Activated naive CD8-positive, alpha-beta T cell treated with anti-CD3 and anti-CD28 coated beads, Interleukin-2, amount 50 U/mL, for 16 hours (primary cell): ENCODE measurements around the gene TK1.
"Not testable (repeated sequence)": the region's sequence is repeated elsewhere in the genome, so short reads cannot be mapped to it uniquely, and the experiment has no call there.

Experiments
- DNase-seq: peaks from one replicate; pipeline ENCODE4 v3.0.0-alpha.2; 2020; ENCODE audit warnings: low read depth, low spot score

The TK1 gene, protein sequence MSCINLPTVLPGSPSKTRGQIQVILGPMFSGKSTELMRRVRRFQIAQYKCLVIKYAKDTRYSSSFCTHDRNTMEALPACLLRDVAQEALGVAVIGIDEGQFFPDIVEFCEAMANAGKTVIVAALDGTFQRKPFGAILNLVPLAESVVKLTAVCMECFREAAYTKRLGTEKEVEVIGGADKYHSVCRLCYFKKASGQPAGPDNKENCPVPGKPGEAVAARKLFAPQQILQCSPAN

GRCh38 chr17:78186692-78187595 lies at the start of gene TK1, which contains the start of gene AFMID:
TK1 (minus strand) TSS chr17:78187052; CDS start chr17:78186994, 58 bp downstream.
AFMID (plus strand) TSS chr17:78187362; CDS start chr17:78187371, 9 bp downstream.
- DNase-seq = peak; percentile 60

- no peak for DNase-seq
These were observed 49.0 kb upstream of the TK1 start for GRCh38 chr17:78235885-78236284.

GRCh38 chr17:78235022-78235421 lies 48.2 kb upstream of the TK1 start:
- DNase-seq = not testable (repeated sequence)

GRCh38 chr17:78234261-78234865 lies 47.5 kb upstream of the TK1 start:
- DNase-seq = no peak

GRCh38 chr17:78233678-78234077 lies 46.8 kb upstream of the TK1 start:
- no peak for DNase-seq

- DNase-seq = no peak
These were observed 46.0 kb upstream of the TK1 start for GRCh38 chr17:78232859-78233173.

DNA sequence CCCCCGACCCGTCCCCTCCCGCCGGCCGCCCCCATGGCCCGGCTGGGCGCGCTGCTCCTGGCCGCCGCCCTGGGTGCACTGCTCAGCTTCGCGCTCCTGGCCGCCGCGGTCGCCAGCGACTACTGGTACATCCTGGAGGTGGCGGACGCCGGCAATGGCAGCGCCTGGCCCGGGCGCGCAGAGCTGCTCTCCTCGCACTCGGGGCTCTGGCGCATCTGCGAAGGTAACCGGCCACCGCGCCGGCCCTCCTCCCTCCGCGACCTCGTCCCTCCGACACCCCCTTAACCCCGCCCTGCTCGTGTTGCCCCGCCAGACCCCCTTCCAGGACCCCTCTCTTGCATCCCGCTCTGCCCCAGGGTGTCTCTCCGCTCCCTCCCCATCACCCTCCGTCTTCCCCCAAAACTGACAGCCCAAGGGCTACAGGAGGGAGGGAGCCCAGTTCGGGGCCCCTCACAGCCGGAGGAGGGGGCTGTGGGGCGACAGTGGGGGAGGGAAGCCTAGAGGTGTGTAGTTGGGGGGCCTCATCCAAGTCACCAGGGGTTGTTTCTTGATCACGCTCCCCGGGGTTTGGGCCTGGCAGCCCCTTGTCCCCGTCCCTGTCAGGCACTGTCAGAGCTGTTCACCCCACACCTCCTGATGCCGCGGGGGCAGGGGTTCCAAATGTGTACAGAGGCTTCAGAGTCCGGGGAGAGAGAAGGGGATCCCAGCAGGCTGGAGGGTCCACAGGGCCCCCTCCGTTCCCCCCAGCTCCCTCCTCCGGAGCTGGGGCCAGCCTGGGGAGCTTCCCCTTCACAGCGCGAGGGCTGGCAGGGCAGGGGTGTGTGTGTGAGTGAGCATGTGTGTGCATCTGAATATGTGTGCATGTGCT lies 45.4 kb upstream of the TK1 start:
- no peak for DNase-seq

DNA sequence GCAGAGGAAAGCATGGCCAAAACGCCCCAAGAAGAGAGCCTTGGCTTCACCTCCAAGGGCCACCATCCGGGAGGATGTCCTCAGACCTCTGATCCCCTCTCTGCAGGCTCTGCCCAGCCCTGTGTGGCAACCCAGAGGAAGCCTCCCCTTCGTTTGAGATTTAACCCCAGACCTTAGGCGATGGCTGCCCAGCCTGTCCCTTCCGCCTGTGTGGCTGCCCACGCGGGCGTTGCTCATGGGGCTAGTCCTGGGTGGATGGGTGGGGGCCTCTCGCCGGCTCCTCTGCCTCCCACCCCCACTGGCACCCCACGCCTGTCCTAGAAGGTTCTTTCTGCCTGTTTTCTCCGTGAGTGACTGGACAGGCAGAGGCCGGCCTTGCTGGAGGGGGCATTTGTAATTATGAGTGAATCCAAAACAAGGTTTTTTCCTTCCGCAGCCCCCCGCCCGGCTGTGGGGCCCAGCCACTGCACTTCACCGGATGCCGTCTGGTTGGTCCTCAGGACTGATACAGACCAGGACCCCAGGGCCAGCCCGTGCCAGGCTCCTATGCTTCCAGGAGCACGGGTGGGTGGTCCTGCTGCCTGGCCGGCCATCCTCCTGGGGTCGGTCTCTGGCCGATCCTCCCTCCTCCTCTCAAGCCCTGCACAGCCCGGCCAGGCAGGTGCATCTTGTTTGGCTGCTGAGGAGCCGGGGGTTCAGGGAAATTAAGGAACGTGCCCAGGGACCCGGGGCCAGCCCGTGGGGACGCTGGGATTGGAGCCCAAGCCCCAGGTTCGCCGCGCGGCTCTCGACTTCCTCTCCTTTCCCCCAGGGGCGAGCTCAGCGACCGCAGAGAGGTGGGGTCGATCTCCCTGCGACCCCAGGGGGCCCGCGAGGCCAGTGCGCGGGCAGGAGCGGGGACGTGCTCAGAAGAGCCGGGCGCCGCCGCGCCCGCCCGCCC lies 44.4 kb upstream of the TK1 start, which contains the start of gene TMEM235:
TSS of gene TMEM235 (plus strand) at position 636 of the 940 bp plus-strand sequence. CDS start 393 bp downstream, outside the sequence.
- DNase-seq = no peak

DNA sequence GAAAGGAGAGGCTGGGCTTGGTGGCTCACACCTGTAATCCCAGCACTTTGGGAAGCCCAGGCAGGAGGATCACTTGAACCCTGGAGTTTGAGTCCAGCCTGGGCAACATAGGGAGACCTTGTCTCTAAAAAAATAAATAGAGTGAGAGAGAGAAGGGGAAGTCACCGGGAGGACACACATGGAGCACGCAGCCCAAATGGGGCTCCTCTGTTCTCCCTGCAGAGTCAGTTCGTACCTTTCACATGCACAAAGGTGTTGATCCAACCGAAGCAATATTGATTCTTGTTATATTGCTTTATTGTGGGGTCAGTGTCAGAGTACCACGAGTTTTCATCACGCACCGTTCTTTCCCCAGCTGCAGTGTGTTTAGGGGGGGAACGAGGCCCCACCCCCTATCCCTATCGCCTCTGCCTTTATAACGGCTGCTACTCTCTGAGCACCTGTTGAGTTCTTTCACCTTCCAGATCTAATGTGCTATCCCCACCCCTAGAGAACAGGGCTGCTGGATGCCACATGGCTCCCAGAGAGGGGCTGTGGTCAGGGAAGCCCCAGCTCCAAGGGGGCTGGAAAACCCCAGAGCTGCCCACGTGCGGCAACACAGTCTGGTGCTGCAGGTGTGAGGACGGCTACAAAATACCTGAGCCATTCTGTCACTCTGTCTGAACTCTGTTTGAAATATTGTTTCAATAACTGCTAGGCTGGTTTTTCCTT lies 43.6 kb upstream of the TK1 start:
- DNase-seq = no peak

GRCh38 chr17:78228176-78228575 lies 41.3 kb upstream of the TK1 start:
- no peak for DNase-seq

- no peak for DNase-seq
These were observed 40.6 kb upstream of the TK1 start for GRCh38 chr17:78227455-78227916.

GRCh38 chr17:78226759-78227454 lies 40.1 kb upstream of the TK1 start:
- DNase-seq = no peak

DNA sequence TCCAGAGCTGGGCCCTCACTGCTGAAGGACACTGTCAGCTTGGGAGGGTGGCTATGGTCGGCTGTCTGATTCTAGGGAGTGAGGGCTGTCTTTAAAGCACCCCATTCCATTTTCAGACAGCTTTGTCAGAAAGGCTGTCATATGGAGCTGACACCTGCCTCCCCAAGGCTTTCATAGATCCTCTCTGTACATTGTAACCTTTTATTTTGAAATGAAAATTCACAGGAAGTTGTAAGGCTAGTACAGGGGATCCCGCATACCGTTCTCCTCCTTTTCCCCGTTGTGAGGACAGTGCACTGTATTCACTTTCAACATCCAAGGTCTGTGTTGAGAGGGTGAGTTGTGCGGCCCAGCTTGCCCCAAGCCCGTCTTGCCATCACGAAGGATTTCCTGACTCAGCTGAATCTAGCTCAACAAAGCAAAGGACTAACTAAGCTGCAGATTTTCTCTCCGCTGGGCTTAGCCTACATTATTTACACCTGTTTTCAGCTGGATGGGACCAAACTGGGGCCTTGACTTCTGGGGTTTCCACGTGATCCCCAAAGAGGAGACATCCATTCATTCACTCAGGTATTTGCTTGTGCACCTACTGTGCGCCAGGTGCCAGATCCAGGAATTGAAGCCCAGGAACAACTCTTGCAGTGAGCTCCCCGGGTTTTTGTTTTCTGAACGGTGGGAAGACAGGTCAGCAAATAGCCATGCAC lies 39.4 kb upstream of the TK1 start:
- DNase-seq = no peak

- DNase-seq = no peak
These were observed 38.4 kb upstream of the TK1 start for GRCh38 chr17:78225088-78225865.

- DNase-seq = no peak
These were observed 37.6 kb upstream of the TK1 start for GRCh38 chr17:78224231-78225087.

GRCh38 chr17:78223765-78224164 lies 36.9 kb upstream of the TK1 start:
- DNase-seq = no peak

- no peak for DNase-seq
These were observed 36.2 kb upstream of the TK1 start for GRCh38 chr17:78223061-78223460.
